AG09309 (cell line): ENCODE results near the gene MAP2K6.
A peak's percentile ranks its signal among the peaks of the same experiment; 100 is the strongest.

Experiments used
- DNase-seq: peaks from one replicate; pipeline ENCODE4 v3.0.0-alpha.2; 2010; ENCODE audit warnings: low read depth
- H3K4me3 ChIP-seq: 2 replicates; pipeline ENCODE4 v1.5.1; 2011; ENCODE audit warnings: mild to moderate bottlenecking, low read depth, low read length, moderate library complexity; ENCODE audit not compliant: control insufficient read depth
- TF ChIP-seq, protein P1 (sequence below): IDR thresholded peaks from 2 replicates; pipeline ENCODE4 v1.5.1; 2011; ENCODE audit warnings: mild to moderate bottlenecking, low read depth, low read length, inconsistent platforms; ENCODE audit not compliant: insufficient read depth, control insufficient read depth; ENCODE audit errors: missing control alignments

MAP2K6 gene

DNA sequence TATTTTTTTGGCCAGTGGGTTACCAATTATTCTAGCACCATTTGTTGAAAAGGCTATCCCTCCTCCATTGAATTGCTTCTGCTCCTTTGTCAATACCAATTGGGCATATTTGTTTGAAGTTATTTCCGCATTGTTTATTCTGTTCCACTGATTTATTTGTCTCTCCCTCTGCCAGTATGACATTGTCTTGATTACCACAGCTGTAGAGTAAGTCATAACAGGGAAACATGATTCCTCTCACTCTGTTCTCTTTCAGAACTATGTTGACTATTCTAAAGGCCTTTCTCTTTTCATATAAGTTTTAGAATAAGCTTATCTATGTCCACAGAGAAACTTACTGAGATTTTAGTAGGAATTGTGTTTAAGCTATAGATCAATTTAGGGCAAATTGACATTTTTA lies 94.3 kb downstream of the MAP2K6 start:
- H3K4me3 ChIP-seq: no peak overlapping the region
- DNase-seq: no peak
- TF ChIP-seq, protein P1, sequence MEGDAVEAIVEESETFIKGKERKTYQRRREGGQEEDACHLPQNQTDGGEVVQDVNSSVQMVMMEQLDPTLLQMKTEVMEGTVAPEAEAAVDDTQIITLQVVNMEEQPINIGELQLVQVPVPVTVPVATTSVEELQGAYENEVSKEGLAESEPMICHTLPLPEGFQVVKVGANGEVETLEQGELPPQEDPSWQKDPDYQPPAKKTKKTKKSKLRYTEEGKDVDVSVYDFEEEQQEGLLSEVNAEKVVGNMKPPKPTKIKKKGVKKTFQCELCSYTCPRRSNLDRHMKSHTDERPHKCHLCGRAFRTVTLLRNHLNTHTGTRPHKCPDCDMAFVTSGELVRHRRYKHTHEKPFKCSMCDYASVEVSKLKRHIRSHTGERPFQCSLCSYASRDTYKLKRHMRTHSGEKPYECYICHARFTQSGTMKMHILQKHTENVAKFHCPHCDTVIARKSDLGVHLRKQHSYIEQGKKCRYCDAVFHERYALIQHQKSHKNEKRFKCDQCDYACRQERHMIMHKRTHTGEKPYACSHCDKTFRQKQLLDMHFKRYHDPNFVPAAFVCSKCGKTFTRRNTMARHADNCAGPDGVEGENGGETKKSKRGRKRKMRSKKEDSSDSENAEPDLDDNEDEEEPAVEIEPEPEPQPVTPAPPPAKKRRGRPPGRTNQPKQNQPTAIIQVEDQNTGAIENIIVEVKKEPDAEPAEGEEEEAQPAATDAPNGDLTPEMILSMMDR: no peak

DNA sequence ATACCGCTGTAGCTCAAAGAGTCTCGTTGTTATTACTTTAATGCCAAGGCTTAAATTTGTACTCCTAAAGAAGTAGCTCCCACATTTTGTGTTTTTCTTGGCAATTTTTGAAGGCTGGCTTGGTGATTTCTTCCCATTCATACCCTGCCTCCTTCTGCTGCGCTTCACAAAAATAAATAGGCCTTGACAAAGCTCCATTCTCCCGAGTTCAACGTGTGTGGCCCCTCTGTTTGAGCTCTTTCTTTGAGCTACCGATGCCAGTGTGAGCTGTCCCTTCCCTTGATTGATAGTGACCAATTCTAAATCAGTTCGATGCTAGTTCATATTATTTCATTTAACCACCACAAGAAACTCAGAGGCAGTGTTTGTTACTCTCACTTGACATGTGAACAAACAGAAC lies 96.8 kb downstream of the MAP2K6 start:
- TF ChIP-seq, protein P1: no peak
- H3K4me3 ChIP-seq: no peak overlapping the region
- DNase-seq: no peak

DNA sequence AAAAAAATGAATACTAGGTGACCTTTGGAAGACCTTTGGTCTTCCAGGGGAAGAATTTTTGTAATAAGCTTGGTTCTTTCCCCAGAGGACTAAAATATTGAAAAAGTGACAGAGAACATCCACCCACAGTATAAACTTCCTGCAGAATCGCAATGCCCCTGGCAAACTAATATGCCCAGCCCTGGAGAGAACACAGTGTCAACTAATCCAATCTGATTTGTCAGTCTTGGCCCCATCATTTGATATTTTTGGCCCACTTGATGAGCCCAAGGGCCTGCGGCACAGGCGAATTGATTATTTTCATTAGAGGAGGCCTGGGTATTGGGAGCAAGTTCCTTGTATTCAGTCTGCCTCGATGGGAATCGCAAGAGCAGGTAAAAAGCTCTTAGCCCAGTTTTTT lies 98.4 kb downstream of the MAP2K6 start:
- TF ChIP-seq, protein P1: no peak
- no peak overlapping the region for H3K4me3 ChIP-seq
- DNase-seq: no peak

DNA sequence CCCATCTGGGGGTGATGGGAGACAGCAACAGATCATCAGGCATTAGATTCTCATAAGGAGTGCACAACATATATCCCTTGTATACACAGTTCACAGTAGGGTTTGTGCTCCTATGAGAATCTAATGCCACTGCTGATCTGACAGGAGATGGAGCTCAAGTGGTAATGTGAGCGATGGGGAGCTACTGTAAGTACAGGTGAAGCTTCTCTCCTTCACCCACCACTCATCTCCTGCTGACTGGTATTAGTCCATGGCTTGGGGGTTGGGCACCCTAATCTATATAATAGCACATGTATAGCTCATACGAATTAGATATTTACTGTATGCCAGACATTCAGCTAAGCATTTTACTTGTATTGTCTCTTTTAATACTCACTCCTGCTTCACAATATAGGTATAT lies 101.7 kb downstream of the MAP2K6 start:
- no peak for DNase-seq
- TF ChIP-seq, protein P1: no peak
- H3K4me3 ChIP-seq: no peak overlapping the region

DNA sequence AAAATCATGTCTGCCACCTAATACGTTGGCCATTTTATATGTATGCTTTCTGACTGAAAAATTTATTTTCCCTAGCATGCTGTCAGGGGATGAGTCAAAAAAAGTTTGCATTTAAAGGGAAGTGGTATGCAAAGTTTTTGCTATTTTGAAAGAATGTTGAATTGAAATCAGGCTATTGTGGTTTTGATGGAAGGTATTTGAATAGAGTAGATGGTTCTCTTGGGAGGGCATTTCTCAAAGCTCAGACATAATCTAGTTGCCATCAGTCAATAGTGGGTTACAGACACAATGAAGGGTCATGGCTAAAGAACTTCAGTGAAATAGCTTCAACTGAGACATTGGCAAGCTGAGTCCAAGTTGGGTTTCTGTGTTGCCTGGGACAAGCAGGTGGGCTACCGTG lies 102.4 kb downstream of the MAP2K6 start:
- no peak overlapping the region for H3K4me3 ChIP-seq
- TF ChIP-seq, protein P1: no peak
- DNase-seq: no peak

DNA sequence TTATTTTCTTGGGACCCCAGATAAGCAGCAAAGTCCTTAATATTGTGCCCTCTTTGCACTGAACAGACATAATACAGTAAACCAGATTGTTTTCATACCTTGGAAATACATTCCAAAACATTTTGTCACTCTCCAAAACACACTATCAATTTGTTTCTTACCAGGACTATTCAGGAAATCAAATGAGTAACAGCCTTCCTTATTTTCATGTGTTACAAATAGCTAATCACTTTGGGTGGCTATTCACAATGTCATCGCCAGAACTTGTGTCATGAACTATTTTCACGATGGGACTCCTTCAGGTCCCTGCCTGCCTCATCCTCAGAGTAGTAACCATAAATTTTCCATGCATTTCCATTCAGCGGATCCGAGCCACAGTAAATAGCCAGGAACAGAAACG lies 104.5 kb downstream of the MAP2K6 start:
- H3K4me3 ChIP-seq: no peak overlapping the region
- DNase-seq: no peak
- TF ChIP-seq, protein P1: no peak

DNA sequence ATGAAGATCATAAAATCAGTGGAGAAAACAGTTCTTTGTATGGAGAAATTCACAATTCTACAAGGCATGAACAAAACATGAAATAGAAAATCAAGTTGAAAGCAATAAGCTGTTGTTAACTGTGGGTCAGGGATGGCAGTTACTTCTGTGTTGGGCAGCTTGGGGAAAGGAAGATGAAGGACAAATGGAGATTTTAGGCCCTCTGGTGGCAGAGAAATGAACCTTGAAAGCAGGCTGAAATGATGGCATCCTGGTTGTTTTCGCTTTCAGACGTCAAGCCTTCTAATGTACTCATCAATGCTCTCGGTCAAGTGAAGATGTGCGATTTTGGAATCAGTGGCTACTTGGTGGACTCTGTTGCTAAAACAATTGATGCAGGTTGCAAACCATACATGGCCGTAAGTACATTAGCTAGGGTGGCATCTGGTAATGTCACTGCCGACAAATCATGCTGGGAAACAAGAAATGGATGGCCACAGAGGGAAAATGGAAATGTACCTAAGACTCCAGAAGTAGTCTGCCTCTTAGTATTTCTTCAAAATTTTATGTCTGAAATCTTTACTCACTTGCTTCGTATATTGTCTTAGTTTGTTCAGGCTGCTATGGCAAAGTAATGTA lies 108.9 kb downstream of the MAP2K6 start:
- no peak for DNase-seq
- no peak overlapping the region for H3K4me3 ChIP-seq
- TF ChIP-seq, protein P1: peak; percentile 78
